HL-60/S4 (cell line): Measurements from ENCODE around the gene ITGB3.
"Not testable (repeated sequence)": the region's sequence is repeated elsewhere in the genome, so short reads cannot be mapped to it uniquely, and the experiment has no call there.

ENCODE experiments used
- in situ Hi-C: fragments of 300-500 bp; cut with MboI; formaldehyde crosslinking; loops from 2 replicates; pipeline ENCODE4 v1.14.3; 2022; ENCODE audit warnings: low sequenced_read_pairs

ITGB3 gene

GRCh38 chr17:47253541-47254402 is at the start of gene ITGB3:
Gene ITGB3 (plus strand): TSS chr17:47253827. CDS start chr17:47253862, 35 bp downstream.
- in situ Hi-C loops = no loop called here

- in situ Hi-C loops = no loop called here
Observed at GRCh38 chr17:47203984-47204721, 49.5 kb upstream of the ITGB3 start.

GRCh38 chr17:47204722-47205418 is 48.8 kb upstream of the ITGB3 start:
- in situ Hi-C loops = no loop called here

- in situ Hi-C loops = no loop called here
Observed at GRCh38 chr17:47205419-47205963, 48.1 kb upstream of the ITGB3 start.

GRCh38 chr17:47207143-47208067 is 46.2 kb upstream of the ITGB3 start:
- in situ Hi-C loops = no loop called here

GRCh38 chr17:47208744-47209488 is 44.7 kb upstream of the ITGB3 start, which contains the start of gene MYL4:
Gene MYL4 (plus strand): TSS chr17:47209348. CDS start chr17:47209423, 75 bp downstream.
- in situ Hi-C loops = no loop called here

GRCh38 chr17:47209499-47209898 is 44.1 kb upstream of the ITGB3 start:
- in situ Hi-C loops = no loop called here

- in situ Hi-C loops = no loop called here
Observed at GRCh38 chr17:47210105-47210504, 43.5 kb upstream of the ITGB3 start.

- in situ Hi-C loops = no loop called here
Observed at GRCh38 chr17:47210779-47211178, 42.8 kb upstream of the ITGB3 start.

GRCh38 chr17:47212458-47212857 is 41.2 kb upstream of the ITGB3 start:
- in situ Hi-C loops = no loop called here

GRCh38 chr17:47213540-47213939 is 40.1 kb upstream of the ITGB3 start:
- in situ Hi-C loops = no loop called here

- in situ Hi-C loops = no loop called here
Observed at GRCh38 chr17:47214931-47215330, 38.7 kb upstream of the ITGB3 start.

GRCh38 chr17:47216821-47217220 is 36.8 kb upstream of the ITGB3 start:
- in situ Hi-C loops = not testable (repeated sequence)

- in situ Hi-C loops = not testable (repeated sequence)
Observed at GRCh38 chr17:47217279-47217678, 36.3 kb upstream of the ITGB3 start.

GRCh38 chr17:47218896-47219430 is 34.7 kb upstream of the ITGB3 start:
- in situ Hi-C loops = no loop called here

- in situ Hi-C loops = no loop called here
Observed at GRCh38 chr17:47219621-47220475, 33.8 kb upstream of the ITGB3 start.

GRCh38 chr17:47220531-47220999 is 33.1 kb upstream of the ITGB3 start:
- in situ Hi-C loops = no loop called here

GRCh38 chr17:47221154-47221553 is 32.5 kb upstream of the ITGB3 start:
- in situ Hi-C loops = no loop called here
